Measurements from ENCODE around the gene PHKB.
"Not testable (repeated sequence)": the region's sequence is repeated elsewhere in the genome, so short reads cannot be mapped to it uniquely, and the experiment has no call there.

PHKB gene

DNA sequence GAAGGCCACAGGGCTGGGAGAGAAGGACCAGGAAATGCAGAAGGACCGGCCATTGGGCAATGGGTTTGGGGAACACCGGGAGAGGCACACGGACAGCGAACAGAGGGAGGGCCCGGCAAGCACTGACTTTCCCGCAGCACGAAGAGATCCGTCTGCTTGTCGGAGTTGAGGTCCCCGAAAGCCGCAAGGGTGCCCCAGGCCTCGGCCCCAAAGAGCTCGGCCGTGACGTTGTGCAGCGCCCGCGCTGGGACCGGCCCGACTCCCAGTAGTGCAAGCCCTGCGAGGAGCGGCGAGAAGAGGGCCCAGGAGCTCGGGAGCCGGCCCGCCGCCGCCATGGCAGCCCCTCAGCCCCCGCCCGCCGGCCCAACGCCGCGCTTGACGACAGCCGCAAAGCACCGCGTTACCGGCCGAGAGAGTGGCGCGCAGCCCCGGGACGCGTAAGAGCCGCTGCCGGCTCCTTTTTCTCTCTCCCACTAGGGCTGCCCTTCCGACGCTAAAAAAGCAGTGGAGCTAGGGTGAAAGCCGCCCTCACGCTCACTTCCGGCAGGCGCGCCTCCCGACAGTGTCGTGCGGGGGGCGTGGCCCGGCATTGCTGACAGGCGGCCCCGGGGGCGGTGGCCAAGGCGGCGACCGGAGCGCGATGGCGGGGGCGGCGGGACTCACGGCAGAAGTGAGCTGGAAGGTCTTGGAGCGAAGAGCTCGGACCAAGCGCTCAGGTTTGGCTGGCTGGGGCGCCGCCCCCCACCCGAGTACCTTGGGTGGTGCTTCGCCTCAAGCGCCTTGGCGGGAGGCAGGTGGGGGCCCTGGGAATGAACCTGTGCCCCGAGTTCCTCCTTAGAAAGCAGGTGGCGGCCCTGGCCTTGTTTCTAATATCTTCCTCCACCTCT lies at the start of gene PHKB, which contains the start of gene ITFG1:
PHKB (plus strand) TSS at position 621 of the 887 bp plus-strand sequence; CDS start at position 641, 20 bp downstream.
ITFG1 (minus strand) TSS at position 353 of the 887 bp plus-strand sequence; CDS start at position 335, 18 bp downstream.
- TF ChIP-seq, protein P1, sequence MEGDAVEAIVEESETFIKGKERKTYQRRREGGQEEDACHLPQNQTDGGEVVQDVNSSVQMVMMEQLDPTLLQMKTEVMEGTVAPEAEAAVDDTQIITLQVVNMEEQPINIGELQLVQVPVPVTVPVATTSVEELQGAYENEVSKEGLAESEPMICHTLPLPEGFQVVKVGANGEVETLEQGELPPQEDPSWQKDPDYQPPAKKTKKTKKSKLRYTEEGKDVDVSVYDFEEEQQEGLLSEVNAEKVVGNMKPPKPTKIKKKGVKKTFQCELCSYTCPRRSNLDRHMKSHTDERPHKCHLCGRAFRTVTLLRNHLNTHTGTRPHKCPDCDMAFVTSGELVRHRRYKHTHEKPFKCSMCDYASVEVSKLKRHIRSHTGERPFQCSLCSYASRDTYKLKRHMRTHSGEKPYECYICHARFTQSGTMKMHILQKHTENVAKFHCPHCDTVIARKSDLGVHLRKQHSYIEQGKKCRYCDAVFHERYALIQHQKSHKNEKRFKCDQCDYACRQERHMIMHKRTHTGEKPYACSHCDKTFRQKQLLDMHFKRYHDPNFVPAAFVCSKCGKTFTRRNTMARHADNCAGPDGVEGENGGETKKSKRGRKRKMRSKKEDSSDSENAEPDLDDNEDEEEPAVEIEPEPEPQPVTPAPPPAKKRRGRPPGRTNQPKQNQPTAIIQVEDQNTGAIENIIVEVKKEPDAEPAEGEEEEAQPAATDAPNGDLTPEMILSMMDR (IDR thresholded peaks at IDR 0.05; ENCODE audit: low read depth, low read length): no peak
- H3K4me3 ChIP-seq (ENCODE audit: low read depth, low read length): peak within 1 kb of the TSS; percentile 95

DNA sequence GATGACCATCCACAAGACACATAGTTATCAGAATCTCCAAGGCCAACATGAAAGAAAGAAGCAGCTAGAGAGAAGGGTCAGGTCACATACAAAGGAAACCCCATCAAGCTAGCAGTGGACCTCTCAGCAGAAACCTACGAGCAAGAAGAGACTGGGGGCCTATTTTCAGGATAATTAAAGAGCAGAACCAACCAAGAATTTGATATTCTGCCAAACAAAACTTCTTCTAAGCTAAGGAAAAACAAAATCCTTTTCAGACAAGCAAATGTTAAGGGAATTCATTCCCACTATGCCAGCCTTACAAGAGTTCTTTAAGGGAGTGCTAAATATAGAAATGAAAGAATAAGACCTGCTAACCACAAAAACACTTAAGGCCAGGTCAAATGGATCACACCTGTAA lies 48.1 kb upstream of the PHKB start:
- TF ChIP-seq, protein P1 (IDR thresholded peaks at IDR 0.05; ENCODE audit: low read depth, low read length): no peak
- H3K4me3 ChIP-seq (ENCODE audit: low read depth, low read length): no peak overlapping the region

DNA sequence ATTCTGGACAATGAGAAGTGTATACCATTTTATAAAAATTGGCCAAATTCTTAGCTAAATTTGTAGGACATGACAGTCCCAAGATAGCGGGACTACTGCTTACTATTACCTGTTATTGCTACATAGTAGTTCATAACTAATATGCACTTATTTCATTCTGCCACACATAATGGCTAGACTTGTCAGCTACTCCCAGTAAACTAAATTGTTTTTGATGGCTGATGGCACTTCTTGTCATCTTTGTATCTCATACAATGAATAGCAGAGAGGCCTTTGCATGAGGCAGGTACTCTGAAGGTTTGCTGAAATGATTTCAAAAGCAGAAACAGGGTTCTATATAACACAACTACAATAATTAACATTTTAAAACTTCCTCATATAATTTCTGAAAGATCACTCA lies 44.3 kb upstream of the PHKB start:
- TF ChIP-seq, protein P1 (IDR thresholded peaks at IDR 0.05; ENCODE audit: low read depth, low read length): no peak

DNA sequence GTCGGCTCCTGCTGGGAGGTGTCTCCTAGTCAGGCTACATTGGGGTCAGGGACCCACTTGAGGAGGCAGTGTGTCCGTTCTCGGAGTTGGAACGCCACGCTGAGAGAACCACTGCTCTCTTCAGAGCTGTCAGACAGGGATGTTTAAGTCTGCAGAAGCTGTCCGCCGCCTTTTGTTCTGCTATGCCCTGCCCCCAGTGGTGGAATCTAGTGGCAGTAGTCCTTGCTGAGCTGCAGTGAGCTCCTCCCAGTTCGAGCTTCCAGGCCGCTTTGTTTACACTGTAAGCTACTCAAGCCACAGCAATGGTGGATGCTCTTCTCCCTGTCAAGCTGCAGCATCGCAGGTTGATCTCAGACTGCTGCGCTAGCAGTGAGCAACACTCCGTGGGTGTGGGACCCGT lies 36.3 kb upstream of the PHKB start:
- H3K4me3 ChIP-seq (ENCODE audit: low read depth, low read length): no peak overlapping the region
- TF ChIP-seq, protein P1 (IDR thresholded peaks at IDR 0.05; ENCODE audit: low read depth, low read length): no peak

More for the DNA sequence above, 44.3 kb upstream of the PHKB start:
- H3K4me3 ChIP-seq (ENCODE audit: low read depth, low read length): no peak overlapping the region

DNA sequence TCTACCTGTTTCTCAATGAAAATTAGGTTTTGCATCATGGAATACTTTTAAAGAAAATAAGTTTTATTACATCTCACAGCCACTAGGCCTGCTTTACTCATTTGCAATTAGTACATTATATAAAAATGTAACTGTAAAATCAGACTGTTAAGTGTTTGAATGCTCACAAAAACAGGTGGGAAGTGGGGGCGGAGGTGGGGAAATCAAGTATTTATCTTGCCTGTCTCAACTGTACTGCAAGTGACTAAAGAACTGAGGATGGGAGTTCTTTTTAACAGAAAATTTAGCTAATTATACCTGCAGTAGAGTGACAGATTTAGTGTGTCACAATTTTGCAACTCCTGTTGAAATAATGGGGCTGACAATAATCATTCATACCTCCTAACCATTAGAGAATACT lies 34.3 kb upstream of the PHKB start:
- TF ChIP-seq, protein P1 (IDR thresholded peaks at IDR 0.05; ENCODE audit: low read depth, low read length): no peak
- no peak overlapping the region for H3K4me3 ChIP-seq (ENCODE audit: low read depth, low read length)

DNA sequence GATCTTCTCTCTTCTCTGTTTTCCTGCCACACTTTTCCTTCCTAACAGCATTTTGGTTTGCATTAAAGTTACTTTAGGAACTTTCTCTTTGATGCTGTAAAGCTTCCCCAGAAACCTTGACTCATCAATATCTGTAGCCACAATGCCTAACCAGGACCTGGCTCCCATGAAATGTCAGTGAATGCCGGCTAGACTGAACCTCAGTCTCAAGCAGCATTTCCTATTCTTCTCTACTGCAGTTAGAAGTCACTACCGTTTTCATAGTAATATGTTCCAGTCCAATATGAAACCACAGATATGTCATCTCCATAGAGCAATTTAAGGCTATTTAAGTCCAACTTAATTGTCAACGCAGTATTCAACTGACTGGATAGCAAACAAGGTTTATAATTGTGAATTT lies 29.2 kb upstream of the PHKB start:
- TF ChIP-seq, protein P1 (IDR thresholded peaks at IDR 0.05; ENCODE audit: low read depth, low read length): no peak
- no peak overlapping the region for H3K4me3 ChIP-seq (ENCODE audit: low read depth, low read length)

DNA sequence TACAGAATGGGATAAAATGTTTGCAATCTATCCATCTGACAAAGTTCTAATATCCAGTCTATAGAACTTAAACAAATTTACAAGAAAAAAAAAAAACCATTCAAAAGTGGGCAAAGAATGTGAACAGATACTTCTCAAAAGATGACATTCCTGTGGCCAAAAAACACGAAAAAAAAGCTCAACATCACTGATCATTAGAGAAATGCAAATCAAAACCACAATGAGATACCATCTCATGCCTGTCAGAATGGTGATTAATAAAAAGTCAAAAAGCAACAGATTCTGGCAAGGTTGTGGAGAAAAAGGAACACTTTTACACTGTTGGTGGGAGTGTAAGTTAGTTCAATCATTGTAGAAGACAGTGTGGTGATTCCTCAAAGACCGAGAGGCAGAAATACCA lies 26.9 kb upstream of the PHKB start:
- not testable (repeated sequence) for H3K4me3 ChIP-seq (ENCODE audit: low read depth, low read length)

DNA sequence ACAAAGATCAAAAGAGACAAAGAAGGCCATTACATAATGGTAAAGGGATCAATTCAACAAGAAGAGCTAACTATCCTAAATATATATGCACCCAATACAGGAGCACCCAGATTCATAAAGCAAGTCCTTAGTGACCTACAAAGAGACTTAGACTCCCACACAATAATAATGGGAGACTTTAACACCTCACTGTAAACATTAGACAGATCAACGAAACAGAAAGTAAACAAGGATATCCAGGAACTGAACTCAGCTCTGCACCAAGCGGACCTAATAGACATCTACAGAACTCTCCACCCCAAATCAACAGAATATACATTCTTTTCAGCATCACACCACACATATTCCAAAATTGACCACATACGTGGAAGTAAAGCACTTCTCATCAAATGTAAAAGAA lies 21.1 kb upstream of the PHKB start:
- not testable (repeated sequence) for H3K4me3 ChIP-seq (ENCODE audit: low read depth, low read length)

DNA sequence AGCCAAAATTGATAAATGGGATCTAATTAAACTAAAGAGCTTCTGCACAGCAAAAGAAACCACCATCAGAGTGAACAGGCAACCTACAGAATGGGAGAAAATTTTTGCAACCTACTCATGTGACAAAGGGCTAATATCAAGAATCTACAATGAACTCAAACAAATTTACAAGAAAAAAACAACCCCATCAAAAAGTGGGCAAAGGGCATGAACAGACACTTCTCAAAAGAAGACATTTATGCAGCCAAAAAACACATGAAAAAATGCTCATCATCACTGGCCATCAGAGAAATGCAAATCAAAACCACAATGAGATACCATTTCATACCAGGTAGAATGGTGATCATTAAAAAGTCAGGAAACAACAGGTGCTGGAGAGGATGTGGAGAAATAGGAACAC lies 18.2 kb upstream of the PHKB start:
- not testable (repeated sequence) for H3K4me3 ChIP-seq (ENCODE audit: low read depth, low read length)
